OCI-LY1 (cell line): ENCODE measurements around the gene SULF2.
A peak's percentile ranks its signal among the peaks of the same experiment; 100 is the strongest.

Experiments used
- H2AFZ ChIP-seq: fragments of 200-600 bp; sonication (generic), shearing (Covaris generic); 2 replicates; pipeline ENCODE4 v1.6.0; 2014; ENCODE audit warnings: antibody characterized with exemption, mild to moderate bottlenecking, low read length
- H3F3A ChIP-seq: fragments of 200-600 bp; sonication (generic), shearing (Covaris generic); 2 replicates; pipeline ENCODE4 v1.6.0; 2014; ENCODE audit warnings: mild to moderate bottlenecking, antibody characterized with exemption, low read length, moderate library complexity; ENCODE audit not compliant: insufficient read depth
- H3K27ac ChIP-seq: fragments of 200-600 bp; sonication (generic); 2 replicates; pipeline ENCODE4 v1.5.1; 2014; ENCODE audit warnings: low read length, mixed run types, mild to moderate bottlenecking, low read depth; ENCODE audit not compliant: poor library complexity, severe bottlenecking
- H3K27me3 ChIP-seq: fragments of 200-600 bp; sonication (generic); 2 replicates; pipeline ENCODE4 v1.6.0; 2014; ENCODE audit warnings: antibody characterized with exemption, mild to moderate bottlenecking, low read length, moderate library complexity; ENCODE audit not compliant: insufficient read depth
- H3K36me3 ChIP-seq: fragments of 200-600 bp; sonication (generic); 2 replicates; pipeline ENCODE4 v1.6.1; 2014; ENCODE audit warnings: mild to moderate bottlenecking, antibody characterized with exemption, low read length, moderate library complexity, mixed read lengths; ENCODE audit not compliant: insufficient read depth
- H3K4me1 ChIP-seq: fragments of 200-600 bp; sonication (generic); 2 replicates; pipeline ENCODE4 v1.5.1; 2014; ENCODE audit warnings: mild to moderate bottlenecking, low read length, moderate library complexity; ENCODE audit not compliant: insufficient read depth, severe bottlenecking
- H3K4me2 ChIP-seq: fragments of 200-600 bp; sonication (generic), shearing (Covaris generic); 2 replicates; pipeline ENCODE4 v1.6.1; 2014; ENCODE audit warnings: low read length
- H3K4me3 ChIP-seq: fragments of 200-600 bp; sonication (generic); 2 replicates; pipeline ENCODE4 v1.5.1; 2014; ENCODE audit warnings: low read length, low read depth, mild to moderate bottlenecking, mixed read lengths; ENCODE audit not compliant: poor library complexity, severe bottlenecking
- H3K79me2 ChIP-seq: fragments of 200-600 bp; shearing (Covaris generic); 2 replicates; pipeline ENCODE4 v1.6.1; 2016; ENCODE audit warnings: mixed run types, low read length, mixed read lengths; ENCODE audit not compliant: insufficient read depth
- H3K9ac ChIP-seq: fragments of 200-600 bp; sonication (generic), shearing (Covaris generic); 2 replicates; pipeline ENCODE4 v1.6.1; 2014; ENCODE audit warnings: mild to moderate bottlenecking, low read length, mixed read lengths
- H3K9me2 ChIP-seq: fragments of 200-600 bp; sonication (generic), shearing (Covaris generic); 2 replicates; pipeline ENCODE4 v1.6.1; 2014; ENCODE audit warnings: low read depth, mild to moderate bottlenecking, low read length, mixed read lengths
- H3K9me3 ChIP-seq: fragments of 200-600 bp; shearing (Covaris generic); 2 replicates; pipeline ENCODE4 v1.6.1; 2014; ENCODE audit warnings: low read length, mixed read lengths
- H4K20me1 ChIP-seq: fragments of 200-600 bp; sonication (generic), shearing (Covaris generic); 2 replicates; pipeline ENCODE4 v1.6.0; 2016; ENCODE audit warnings: mild to moderate bottlenecking, low read length; ENCODE audit not compliant: insufficient read depth
- EZH2 ChIP-seq: fragments of 200-600 bp; sonication (generic), shearing (Covaris generic); IDR thresholded peaks from 2 replicates; pipeline ENCODE4 v1.8.0; 2017; ENCODE audit warnings: borderline replicate concordance, mixed run types, mild to moderate bottlenecking, antibody characterized with exemption, low read length, moderate library complexity, mixed read lengths
- TF ChIP-seq, protein P1 (sequence below): fragments of 200-600 bp; sonication (generic), shearing (Covaris generic); IDR thresholded peaks from 2 replicates; pipeline ENCODE4 v1.5.1; 2017; ENCODE audit warnings: mild to moderate bottlenecking, antibody characterized with exemption, low read length, moderate library complexity, mixed read lengths

The SULF2 gene

GRCh38 chr20:47662483-47663353 is 122.6 kb downstream of the SULF2 start:
- H3K79me2 ChIP-seq = no peaks in the 10 kb centered on the region
- peak overlapping the region; percentile 5 for H3K27ac ChIP-seq
- H4K20me1 ChIP-seq = no peaks in the 10 kb centered on the region
- 0 out of 2 replicates have a peak, but pooled peaks cover 2% of the 10 kb centered on the region for H3F3A ChIP-seq
- no peak overlapping the region for H3K9ac ChIP-seq
- H3K9me3 ChIP-seq = no peaks in the 10 kb centered on the region
- H3K4me3 ChIP-seq = no peak overlapping the region
- peaks cover 69% of the 10 kb centered on the region for H3K36me3 ChIP-seq
- H3K9me2 ChIP-seq = no peaks in the 10 kb centered on the region
- TF ChIP-seq EZH2 = no peak
- TF ChIP-seq, protein P1, sequence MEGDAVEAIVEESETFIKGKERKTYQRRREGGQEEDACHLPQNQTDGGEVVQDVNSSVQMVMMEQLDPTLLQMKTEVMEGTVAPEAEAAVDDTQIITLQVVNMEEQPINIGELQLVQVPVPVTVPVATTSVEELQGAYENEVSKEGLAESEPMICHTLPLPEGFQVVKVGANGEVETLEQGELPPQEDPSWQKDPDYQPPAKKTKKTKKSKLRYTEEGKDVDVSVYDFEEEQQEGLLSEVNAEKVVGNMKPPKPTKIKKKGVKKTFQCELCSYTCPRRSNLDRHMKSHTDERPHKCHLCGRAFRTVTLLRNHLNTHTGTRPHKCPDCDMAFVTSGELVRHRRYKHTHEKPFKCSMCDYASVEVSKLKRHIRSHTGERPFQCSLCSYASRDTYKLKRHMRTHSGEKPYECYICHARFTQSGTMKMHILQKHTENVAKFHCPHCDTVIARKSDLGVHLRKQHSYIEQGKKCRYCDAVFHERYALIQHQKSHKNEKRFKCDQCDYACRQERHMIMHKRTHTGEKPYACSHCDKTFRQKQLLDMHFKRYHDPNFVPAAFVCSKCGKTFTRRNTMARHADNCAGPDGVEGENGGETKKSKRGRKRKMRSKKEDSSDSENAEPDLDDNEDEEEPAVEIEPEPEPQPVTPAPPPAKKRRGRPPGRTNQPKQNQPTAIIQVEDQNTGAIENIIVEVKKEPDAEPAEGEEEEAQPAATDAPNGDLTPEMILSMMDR = no peak
- peaks cover 35% of the 10 kb centered on the region for H3K4me1 ChIP-seq
- H3K27me3 ChIP-seq = no peaks in the 10 kb centered on the region
- H3K4me2 ChIP-seq = no peak overlapping the region
- H2AFZ ChIP-seq = no peak overlapping the region

DNA sequence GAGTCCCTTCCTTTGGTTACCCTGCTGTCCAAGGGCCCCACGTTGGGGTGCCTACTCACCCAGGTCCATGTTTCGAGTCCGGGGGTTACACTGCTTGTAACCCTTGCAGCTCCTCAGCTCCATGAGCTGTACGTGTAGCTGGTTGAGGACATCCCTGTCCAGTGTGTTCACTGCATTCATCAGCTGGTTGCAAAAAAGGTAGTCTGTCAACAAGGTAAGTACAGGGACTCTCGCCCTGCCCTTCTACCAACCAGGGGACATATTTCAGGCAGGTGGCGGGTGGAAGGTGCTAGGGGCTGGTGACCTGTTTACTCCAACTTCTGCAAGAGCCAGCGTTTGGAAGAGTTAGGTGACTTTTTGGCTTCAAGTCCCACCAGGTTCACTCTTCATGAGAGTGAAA is 123.6 kb downstream of the SULF2 start:
- H3K9me2 ChIP-seq = no peaks in the 10 kb centered on the region
- H3K4me2 ChIP-seq = no peak overlapping the region
- H3K27ac ChIP-seq = no peak overlapping the region
- no peak overlapping the region for H3K4me3 ChIP-seq
- H3K9me3 ChIP-seq = no peaks in the 10 kb centered on the region
- H2AFZ ChIP-seq = no peak overlapping the region
- 0 out of 2 replicates have a peak, but pooled peaks cover 2% of the 10 kb centered on the region for H3F3A ChIP-seq
- TF ChIP-seq EZH2 = no peak
- TF ChIP-seq, protein P1 = no peak
- no peak overlapping the region for H3K9ac ChIP-seq
- peaks cover 27% of the 10 kb centered on the region for H3K4me1 ChIP-seq
- 0 out of 2 replicates have a peak, but pooled peaks cover 2% of the 10 kb centered on the region for H4K20me1 ChIP-seq
- H3K36me3 ChIP-seq = peaks cover 79% of the 10 kb centered on the region
- H3K27me3 ChIP-seq = no peaks in the 10 kb centered on the region
- H3K79me2 ChIP-seq = no peaks in the 10 kb centered on the region

- H4K20me1 ChIP-seq = 0 out of 2 replicates have a peak, but pooled peaks cover 2% of the 10 kb centered on the region
- H3K4me2 ChIP-seq = no peak overlapping the region
- H3K27me3 ChIP-seq = no peaks in the 10 kb centered on the region
- H3K36me3 ChIP-seq = peaks cover 85% of the 10 kb centered on the region
- H2AFZ ChIP-seq = no peak overlapping the region
- H3K27ac ChIP-seq = no peak overlapping the region
- H3K4me3 ChIP-seq = no peak overlapping the region
- peaks cover 2% of the 10 kb centered on the region; the same call in 1 of the 2 replicates for H3F3A ChIP-seq
- H3K9me2 ChIP-seq = no peaks in the 10 kb centered on the region
- H3K4me1 ChIP-seq = peaks cover 21% of the 10 kb centered on the region
- H3K9me3 ChIP-seq = no peaks in the 10 kb centered on the region
- H3K9ac ChIP-seq = no peak overlapping the region
- H3K79me2 ChIP-seq = no peaks in the 10 kb centered on the region
- TF ChIP-seq EZH2 = no peak
These were observed 124.1 kb downstream of the SULF2 start for GRCh38 chr20:47660983-47661700.
